AG09309 (cell line): ENCODE results near the gene FOXA3.

Experiments
- DNase-seq: peaks from one replicate; pipeline ENCODE4 v3.0.0-alpha.2; 2010; ENCODE audit warnings: low read depth
- H3K4me3 ChIP-seq: 2 replicates; pipeline ENCODE4 v1.5.1; 2011; ENCODE audit warnings: mild to moderate bottlenecking, low read depth, low read length, moderate library complexity; ENCODE audit not compliant: control insufficient read depth
- CTCF ChIP-seq: IDR thresholded peaks from 2 replicates; pipeline ENCODE4 v1.5.1; 2011; ENCODE audit warnings: mild to moderate bottlenecking, low read depth, low read length, inconsistent platforms; ENCODE audit not compliant: insufficient read depth, control insufficient read depth; ENCODE audit errors: missing control alignments

Gene FOXA3

GRCh38 chr19:45824041-45824471, 40.1 kb upstream of the FOXA3 start:
- no peak overlapping the region for H3K4me3 ChIP-seq
- DNase-seq = no peak
- TF ChIP-seq CTCF = no peak

DNA sequence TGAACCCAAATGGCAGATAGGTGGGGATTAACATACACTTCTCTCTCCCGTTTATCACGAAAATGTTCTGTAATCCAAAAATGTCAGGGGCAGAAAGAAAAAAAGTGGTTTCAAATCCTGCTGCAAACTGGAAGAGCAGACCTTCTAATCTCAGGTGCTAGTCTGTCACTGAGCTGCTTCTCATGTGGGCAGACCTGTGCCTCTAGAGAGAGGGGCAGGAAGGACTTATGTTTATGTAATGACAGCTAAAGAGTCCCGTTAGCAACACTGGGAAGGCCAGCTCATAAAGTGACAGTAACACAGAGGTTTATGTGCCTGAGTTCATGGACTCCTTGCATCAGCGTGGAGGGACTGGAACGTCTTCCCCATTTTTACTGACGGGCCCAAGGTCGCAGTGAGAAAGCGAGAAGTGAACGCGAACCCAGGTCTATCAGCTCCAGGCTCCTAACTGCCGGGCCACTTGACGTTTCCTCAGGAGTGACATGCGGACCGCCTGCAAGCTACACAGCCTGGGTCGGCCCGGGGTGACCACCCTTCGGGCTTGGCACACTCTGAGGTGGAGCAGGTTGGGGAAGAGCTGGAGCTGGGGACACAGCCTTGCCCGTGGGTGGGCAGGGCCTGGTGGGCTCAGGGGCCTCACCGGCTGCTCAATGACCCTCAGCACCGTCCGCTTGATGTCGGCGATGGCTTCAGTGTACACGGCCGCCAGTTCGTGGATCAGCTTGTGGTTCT, 39.4 kb upstream of the FOXA3 start:
- no peak for TF ChIP-seq CTCF
- no peak for DNase-seq
- H3K4me3 ChIP-seq = no peak overlapping the region

DNA sequence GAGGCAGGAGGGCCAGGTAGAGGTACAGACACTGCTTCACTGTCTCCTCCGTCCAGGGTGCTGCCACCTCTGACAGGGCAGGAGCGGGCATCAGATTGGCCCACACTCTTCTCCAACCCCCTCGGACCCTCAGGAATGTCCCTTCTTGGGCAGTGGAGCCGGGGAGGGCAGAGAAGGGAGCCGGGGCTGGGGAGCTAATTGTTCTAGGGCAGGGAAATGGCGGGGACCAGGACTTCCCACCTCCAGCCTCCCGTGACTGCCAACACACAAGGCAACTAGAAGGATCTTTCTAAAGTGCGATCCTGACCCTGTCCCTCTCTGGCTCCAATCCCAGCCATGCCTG, 38.9 kb upstream of the FOXA3 start:
- TF ChIP-seq CTCF = no peak
- H3K4me3 ChIP-seq = no peak overlapping the region
- no peak for DNase-seq

- no peak for TF ChIP-seq CTCF
Measured at GRCh38 chr19:45825917-45826893, 37.9 kb upstream of the FOXA3 start.

GRCh38 chr19:45826934-45827333, 37.2 kb upstream of the FOXA3 start:
- H3K4me3 ChIP-seq = no peak overlapping the region
- DNase-seq = no peak
- TF ChIP-seq CTCF = no peak

More at GRCh38 chr19:45825917-45826893, 37.9 kb upstream of the FOXA3 start:
- DNase-seq = no peak
- no peak overlapping the region for H3K4me3 ChIP-seq

- H3K4me3 ChIP-seq = no peak overlapping the region
- TF ChIP-seq CTCF = no peak
- DNase-seq = no peak
Measured at GRCh38 chr19:45827459-45828093, 36.5 kb upstream of the FOXA3 start.
